CD1c-positive myeloid dendritic cell (primary cell): ENCODE data around the gene ADAMTS16.
A peak's percentile ranks its signal among the peaks of the same experiment; 100 is the strongest.

Experiments used
- DNase-seq: peaks from one replicate; pipeline ENCODE4 v3.0.0-alpha.2; 2016; ENCODE audit errors: extremely low spot score

The ADAMTS16 gene

DNA sequence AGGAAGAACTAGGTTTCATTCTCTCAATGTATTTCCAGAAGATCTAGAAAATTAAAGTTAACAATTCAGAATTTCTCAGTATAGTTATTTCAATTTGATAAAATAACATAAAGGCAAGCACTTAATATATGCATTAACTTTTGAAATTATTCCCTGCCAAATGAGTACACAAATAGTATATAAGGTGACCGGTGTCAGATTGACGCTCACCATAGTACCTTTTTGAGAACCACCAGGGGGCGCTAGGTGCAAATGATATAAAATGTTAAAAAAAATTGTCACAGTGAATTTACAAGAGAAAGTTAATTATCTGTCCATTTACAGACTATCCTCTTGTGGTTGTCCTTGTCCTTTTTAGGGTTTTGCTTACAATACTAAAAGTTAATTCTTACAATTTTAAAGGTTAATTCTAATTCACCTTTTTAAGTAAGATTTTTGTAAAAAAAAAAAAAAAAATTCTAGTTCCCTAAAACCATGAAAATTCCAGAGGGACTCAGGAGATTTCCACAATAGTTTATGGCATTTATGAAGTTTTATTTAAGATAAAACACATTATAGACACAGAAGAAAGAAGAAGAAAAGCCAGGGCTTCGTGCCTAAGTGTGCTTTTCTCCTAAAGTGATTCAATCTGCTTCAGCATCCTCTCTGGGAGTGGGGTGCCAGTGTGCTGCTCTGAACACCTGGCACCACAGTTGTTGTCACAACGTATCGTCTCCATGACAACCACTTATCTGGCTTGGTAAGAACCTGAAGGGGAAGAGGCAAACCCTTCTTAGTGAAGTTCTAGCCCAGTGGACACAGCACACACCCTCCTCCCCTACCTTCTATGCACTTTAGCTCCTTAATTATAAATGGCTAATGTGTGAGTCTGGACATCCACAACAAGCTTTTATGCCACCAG, 1.7 kb downstream of the ADAMTS16 start:
- DNase-seq = peak; percentile 62

DNA sequence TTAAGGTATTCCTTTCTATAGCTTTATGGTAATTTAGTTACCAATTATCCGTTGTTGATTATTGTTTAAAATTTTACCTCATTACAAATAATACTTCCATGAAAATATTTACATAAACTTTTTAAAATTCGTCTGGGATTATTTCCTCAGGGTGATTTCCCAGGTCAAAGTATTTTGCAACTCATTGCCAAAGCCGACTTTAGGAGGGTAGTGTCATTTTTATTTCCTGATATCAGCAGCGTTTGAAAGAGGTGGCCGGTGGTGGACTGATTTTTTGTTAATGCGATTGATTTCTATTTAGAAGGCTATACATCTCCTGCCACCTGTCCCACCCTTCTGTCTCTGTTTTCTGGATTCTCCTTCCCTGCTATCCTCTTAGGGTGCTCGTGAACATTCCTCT, 4.3 kb downstream of the ADAMTS16 start:
- no peak for DNase-seq

DNA sequence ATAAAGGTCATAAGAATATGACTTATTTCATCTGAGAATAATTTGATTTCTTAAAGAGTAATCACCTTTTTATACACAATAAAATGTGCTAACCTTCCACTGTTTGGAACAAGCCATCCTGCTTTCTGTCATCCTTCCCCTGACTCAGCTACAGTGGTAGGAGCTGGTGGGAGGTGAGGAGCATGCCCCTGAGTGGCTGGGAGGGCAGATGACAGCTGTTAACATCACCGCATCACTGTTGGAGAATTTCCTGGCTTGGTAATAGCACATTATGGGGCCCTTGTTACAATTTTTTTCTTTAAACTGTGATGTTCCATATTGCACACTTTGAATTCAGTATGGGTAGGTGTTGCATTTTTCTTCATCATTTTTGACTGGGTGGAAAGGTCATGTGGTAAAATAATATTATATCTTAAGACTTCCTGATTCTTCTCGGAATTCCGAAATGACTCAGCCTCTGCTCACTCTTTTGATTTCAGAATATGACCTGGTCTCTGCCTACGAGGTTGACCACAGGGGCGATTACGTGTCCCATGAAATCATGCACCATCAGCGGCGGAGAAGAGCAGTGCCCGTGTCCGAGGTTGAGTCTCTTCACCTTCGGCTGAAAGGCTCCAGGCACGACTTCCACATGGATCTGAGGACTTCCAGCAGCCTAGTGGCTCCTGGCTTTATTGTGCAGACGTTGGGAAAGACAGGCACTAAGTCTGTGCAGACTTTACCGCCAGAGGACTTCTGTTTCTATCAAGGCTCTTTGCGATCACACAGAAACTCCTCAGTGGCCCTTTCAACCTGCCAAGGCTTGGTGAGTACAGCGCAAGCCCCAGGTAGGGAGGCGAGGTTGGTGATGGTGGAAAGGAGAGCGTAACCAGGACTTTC, 5.8 kb downstream of the ADAMTS16 start:
- no peak for DNase-seq

DNA sequence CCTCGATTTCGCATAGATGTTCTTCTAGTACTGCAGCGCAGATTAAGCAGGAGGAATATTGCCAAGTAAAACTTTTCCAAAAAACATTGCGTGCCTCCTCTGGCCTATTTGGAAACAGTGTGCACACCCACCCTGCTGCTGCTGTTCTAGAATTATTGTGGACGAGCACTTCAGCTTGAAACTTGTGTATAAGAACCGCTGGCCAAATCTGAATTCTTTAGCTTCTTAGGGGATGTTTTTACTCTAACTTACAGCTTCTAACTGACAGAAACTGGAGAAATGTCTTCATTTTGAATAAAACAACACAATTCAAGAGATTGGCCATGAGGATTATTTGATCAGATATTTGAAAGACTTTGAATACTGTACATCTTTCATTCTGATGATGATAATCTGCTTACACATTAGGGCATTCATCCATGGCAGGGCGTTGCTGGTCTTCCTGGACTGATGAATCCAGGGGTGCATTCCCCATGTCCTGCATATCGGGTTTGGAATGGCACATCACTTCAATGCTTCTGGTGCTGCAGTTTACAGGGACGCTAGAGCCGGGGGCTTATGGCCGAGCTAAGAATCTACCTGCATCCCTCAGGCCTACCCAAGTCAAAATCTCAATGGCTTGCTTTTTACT, 6.5 kb downstream of the ADAMTS16 start:
- no peak for DNase-seq

DNA sequence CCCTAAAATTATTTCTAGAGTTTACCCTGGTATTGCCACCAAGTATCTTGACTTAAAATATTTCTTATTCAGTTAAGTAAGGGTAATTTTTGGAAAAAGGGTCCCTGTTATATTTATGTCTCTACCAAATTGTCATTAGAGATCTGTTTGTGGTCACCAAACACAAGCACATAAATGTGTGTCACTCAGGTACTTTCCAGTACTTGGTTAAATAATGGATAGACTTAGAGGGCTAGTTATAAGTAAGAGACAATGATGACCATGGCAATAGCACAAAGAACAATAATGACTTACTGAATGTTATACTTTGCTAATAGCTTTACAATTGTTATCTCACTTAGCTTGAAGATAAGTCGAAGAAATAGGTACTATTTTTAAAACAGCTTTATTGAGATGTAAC, 9.0 kb downstream of the ADAMTS16 start:
- DNase-seq = no peak

DNA sequence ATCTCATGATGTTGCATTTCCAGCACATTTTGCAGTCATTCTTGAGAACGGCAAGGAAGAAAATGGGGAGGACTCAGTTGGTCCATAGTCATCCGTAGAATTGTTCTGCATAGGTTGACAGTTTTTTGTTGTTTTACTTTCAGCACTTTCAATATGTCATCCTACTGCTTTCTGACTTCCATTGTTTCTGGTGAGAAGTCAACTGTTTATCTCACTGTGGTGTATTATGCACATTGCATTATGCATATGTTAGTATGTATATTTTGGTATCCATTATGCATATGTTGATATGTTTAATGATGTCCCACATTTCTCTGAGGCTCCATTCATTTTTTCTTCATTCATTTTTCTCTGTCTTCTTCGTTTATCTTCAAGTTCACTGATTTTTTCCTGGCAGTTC, 10.5 kb downstream of the ADAMTS16 start:
- no peak for DNase-seq

DNA sequence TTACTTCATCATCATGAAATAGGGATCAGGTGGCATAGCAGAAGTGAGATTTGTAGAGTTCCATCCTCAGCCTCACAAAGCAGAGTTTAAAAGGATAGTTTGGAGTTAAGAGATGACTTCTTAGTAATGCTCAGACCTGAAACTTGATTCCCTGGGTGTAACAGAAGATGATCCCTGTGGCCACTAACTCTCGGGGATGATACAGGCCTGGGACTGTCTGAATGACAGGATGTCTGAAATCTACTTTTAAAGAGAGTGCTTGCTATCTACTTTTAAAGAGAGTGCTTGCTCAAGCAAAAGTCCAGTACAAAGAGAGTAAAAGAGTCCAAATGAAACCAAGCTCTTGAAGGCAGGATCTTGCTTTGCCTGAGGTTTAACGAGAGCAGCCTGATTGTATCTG, 14.6 kb downstream of the ADAMTS16 start:
- no peak for DNase-seq

DNA sequence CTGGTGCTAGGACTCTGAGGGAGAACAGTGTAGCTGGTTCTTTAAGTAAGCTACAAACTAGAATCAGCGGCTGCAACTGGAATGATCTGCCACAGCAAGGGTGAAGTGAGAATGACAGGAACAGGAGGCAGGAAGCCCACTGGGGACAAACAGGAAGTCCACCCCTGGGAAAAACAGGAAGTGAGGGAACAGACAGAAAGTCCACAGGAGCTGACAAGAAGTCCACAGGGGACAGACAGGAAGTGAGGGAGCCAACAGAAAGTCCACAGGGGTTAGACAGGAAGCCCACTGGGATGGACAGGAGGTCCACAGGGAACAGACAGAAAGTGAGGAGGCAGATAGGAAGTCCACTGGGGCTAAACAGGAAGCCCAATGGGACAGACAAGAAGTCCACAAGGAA, 15.5 kb downstream of the ADAMTS16 start:
- no peak for DNase-seq

DNA sequence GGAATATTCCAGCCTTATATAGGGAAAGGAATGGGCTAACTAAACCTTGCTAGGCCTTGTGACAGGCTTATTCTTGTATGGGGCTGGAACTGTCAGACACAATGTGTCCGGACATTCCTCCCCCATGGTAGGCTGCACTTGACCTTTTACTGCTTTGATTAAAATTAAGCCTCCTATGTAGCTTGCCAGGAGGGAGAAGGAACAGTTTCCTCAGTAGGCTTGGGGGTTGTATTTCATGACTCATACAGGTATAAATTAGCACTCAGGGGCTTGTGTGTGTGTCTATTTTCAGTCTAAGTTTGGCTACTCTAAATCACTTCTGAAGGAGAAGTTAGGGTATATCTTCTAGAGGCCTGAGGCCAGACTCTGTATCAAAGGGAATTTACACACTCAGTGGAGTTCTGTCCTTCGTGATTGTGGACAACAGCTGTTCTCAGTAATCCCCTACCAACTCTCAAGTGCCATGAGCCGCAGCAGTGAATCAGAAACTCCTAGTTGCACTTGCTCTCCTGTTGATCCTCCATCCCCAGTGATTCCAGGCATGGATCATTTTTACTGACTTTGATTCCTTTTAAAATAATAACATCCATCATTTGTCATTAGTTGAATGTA, 16.4 kb downstream of the ADAMTS16 start:
- DNase-seq = no peak

DNA sequence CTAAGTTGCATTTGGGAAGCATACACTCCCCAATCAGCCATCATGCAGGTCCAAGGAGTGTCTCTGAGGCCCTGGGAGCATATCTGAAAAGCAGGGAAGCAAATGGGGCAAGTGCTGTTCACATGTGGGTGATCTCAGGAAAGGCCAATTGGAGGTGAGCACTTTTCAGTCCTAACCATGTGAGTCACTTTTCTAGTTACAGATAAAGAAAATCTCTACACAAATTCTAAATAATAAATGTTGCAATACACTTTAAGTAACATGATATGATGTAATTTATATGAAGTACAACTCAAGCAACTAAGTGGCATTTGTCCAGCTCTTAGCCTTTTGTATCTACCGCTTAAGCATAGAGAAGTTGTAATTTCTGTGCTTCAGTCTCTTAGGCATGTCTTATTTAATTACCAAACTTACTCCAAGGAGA, 18.4 kb downstream of the ADAMTS16 start:
- no peak for DNase-seq

DNA sequence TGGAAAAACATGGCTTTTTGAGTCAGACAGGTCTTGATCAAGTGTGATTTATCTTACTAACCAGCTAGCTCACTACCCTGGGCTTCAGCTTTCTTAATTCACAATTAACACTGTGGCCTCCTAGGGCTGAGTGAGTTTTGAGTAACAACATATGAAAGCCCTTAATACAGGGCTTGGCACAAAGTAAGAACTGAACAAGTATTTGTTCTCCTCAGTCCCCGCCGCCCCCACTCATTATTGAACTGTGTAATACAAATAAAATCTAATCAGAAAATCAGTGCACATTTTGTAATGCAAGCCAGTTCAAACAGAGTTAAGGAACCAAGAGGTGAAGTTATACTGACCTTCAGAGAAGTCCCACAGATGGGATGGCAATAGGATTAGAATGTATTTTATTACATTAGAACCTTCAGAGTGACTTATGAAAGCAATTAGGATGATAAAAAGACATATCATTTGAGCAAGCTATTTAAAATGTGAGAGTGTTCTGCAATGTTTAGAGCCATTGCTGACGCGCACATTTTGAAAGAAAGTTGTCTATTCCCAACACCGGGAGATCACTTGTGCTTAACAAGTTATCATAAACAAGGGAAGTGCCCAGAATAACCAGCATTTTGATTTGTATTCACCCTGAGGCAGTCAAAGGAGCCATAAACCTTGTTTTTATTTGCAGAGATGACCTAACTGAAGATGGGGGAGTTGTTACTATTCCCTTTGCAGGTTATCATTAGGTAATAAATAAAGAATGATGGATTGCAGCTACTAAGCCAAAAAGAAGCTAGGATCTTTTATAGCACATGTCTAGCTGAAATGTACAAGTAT, 19.4 kb downstream of the ADAMTS16 start:
- DNase-seq = no peak

DNA sequence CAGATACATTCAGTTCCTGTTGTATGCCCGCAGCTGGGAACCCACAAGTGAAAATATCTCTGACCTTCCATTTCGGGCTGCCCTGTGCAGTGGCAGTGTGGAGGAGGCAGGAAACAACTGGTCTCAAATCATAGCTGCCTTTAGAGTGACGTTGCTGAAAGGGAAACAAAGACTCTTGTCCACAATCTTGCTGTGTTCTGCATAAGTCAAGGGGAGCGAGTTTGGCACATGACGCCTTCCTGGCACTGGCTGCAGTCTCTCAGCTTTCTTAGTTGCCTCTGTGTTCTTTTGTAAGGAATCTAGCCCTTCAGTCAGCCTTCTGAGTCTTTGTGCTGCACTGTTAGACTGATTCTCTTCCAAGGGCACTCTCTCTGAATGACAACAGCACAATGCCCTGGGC, 24.0 kb downstream of the ADAMTS16 start:
- DNase-seq = no peak

DNA sequence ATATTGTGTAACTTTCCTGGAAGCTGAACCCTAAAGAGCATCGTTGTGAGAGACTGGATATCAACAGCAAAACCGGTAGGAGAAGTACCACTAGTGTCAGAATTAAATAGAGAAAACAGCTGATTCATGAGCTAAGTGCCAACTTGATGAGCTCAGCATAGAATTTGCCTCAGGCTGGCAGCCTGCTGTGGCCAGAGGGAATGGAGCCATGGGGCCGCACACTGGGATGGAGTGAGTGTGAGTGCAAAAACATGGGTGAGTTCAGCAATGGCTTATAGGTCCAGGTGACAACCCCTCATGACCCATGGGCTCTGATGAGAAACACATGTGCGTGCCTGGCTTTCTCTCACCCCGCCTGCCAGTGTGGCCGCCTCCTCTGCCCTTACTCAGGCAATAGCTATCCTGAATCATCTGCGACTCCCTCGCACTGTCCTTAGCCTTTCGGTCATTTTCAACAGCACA, 25.4 kb downstream of the ADAMTS16 start:
- no peak for DNase-seq

DNA sequence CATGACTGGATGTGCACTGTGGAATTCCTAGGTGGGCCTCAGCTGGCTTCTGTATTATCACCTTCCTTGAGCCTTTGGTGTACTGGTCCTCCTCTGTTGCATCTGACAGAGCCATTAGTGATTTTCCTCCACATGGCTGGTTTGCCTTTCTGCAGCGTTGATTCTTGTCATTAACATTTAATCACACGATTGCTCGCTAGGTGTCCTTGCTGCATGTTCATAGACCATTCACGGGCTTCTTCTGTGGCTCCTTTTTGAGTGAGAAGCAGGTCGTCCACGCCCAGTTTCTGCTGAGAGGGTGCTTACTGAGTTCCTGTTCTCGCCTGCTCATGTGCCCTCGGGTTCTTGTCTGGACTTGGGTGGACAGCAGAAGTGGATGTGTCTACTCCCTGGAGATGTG, 29.3 kb downstream of the ADAMTS16 start:
- no peak for DNase-seq

DNA sequence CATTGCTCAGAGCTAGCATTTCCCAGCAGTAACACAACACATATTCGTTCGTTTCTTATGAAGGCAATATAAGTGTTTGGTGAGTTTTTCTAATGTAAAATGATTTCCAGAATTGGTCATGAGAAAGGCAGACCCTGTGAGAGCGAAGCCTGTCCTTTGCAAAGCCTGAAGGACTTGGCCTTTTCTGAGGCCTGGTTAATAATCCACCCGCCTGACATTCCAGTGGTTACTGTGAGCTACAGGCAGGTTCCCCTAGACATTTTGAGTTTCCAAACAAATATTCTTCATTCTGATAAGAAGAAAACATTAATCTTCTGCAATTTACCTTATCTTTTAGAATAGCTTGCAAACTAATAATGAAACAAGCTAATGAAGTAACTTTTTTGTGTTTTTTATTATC, 38.0 kb downstream of the ADAMTS16 start:
- no peak for DNase-seq

DNA sequence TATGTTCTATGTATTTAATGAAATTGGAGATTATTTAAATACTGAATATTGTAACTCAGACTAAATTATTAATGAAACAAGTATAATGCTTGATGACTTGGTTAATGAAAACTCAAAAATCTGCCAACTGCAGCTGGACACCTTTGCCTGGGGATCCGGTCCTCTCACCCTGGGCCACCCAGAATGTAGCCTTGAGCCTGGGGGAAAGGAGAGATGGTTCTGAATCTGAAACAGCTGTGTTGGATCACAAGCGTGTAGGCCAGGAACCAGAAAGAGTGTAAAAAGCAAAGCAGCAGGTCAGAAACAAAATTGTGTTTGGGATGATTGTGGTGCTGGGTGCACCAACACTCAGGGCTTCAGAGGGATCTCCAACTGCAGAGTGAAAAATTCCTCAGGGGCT, 38.5 kb downstream of the ADAMTS16 start:
- no peak for DNase-seq

DNA sequence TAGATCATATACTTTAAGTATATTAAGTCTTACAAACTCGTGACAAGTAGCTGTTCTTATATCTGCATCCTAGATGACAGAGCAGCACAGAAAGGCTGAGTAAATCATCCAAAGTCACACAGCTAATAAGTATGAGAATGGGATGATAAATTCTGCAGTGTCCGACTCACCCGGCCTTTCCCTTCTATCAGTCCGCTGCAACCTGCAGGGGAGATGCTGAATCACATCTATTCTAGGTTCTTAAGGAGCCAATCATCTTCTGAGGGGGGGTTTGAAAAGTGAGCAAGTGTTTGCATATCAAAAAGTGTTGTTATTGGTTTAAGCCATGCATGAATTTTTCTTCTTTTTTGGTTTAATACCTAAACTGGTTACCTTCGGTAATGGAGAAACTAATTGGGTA, 38.9 kb downstream of the ADAMTS16 start:
- no peak for DNase-seq

DNA sequence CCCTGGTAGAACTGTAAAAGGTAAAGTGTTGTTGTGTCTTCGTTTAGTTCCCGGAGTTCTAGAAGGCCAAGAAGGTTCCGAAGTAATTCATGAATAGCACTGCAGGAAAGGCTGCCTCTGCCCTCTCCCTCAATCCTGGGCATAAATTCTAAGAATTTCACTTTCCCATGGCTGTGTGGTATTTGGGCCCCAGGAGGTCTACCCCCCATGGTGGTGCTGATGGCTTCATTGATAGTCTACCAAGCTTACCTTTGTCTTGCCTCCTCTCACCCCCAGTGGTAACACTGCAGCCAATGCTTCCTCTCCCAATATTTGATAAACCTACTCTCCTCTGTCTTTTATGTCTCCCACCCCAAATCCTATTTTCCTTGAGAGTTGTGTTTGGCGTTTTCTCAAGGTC, 39.5 kb downstream of the ADAMTS16 start:
- no peak for DNase-seq

DNA sequence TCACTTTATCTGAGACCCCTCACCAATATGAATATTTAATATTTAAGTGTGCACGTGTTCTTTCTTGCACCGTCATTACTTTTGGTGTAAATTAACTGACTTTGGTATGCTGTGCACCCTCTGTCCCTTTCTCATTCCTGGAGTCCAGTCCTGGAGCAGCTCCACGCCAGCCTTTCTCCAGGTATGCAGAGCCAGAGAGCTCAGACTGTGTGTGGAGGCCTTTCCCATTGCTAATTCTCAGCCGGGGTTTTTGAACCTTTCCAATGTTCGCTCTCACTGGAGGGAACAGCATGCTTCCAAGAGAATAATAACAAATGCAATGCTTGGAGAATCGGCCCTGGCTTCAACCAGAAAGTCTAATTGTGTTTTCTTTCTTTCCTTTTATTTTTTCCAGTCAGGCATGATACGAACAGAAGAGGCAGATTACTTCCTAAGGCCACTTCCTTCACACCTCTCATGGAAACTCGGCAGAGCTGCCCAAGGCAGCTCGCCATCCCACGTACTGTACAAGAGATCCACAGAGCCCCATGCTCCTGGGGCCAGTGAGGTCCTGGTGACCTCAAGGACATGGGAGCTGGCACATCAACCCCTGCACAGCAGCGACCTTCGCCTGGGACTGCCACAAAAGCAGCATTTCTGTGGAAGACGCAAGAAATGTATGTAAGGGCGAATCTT, 41.7 kb downstream of the ADAMTS16 start:
- DNase-seq = no peak

DNA sequence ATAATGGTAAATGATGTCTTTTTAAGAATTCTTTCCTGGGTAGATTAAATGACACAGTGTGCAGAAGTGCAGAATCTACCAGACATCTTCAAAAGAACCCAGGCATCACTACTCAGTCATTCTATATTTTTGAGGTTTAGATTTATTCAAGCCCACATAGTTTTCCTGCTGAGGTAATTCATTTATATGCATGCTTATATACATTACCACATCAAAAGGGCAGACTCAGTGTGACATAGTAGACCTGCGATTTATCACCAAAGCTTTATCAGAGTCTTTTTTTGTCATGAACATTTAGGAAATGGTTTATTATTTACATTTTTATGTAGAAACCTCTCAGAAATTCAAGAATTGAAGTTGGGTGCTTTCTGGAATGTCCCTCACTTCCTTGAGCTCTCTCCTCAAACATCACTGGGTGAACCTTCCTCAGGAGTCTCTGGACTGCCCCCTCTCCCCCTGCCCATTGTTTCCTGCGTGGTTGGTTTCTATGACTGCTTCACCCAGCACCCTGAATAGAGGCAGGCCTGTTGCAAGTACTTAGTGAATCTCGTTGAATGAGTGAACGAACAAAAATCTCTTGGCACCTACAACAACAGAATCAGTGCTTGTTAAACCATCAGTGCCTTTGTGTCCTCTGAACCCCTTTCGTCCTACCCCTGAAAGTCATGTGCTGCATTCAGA, 42.5 kb downstream of the ADAMTS16 start:
- no peak for DNase-seq
